ENCODE measurements around the gene ROR1.

DNA sequence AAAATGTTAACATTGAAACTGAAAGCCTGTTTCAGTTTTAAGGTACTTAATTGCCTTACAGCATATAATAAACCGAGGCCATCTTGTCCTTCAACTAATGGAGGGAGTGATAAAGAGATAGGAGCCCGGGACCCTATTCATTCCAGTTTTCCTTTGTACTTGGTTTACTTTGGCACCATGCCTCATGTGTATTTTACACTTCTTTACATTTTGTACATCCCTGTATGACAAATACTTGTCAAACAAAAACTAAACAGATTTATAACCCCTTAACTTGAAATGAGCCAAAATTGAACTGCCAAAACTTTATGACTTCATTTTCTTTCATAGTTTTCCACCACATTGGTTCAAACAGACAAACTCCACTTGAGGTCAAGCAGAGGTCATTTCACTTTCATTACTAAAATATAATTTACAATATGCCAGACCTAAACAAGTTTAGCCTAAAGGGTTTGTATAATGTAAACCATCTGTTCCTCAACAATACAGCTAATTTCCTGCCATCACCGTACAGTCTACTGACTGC is 398.7 kb downstream of the ROR1 start:
- TF ChIP-seq, protein P1, sequence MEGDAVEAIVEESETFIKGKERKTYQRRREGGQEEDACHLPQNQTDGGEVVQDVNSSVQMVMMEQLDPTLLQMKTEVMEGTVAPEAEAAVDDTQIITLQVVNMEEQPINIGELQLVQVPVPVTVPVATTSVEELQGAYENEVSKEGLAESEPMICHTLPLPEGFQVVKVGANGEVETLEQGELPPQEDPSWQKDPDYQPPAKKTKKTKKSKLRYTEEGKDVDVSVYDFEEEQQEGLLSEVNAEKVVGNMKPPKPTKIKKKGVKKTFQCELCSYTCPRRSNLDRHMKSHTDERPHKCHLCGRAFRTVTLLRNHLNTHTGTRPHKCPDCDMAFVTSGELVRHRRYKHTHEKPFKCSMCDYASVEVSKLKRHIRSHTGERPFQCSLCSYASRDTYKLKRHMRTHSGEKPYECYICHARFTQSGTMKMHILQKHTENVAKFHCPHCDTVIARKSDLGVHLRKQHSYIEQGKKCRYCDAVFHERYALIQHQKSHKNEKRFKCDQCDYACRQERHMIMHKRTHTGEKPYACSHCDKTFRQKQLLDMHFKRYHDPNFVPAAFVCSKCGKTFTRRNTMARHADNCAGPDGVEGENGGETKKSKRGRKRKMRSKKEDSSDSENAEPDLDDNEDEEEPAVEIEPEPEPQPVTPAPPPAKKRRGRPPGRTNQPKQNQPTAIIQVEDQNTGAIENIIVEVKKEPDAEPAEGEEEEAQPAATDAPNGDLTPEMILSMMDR (IDR thresholded peaks at IDR 0.05; ENCODE audit: low read depth, low read length): no peak
- TF ChIP-seq MYC (IDR thresholded peaks at IDR 0.05; ENCODE audit: low read depth, low read length): no peak
- TF ChIP-seq, protein P2, sequence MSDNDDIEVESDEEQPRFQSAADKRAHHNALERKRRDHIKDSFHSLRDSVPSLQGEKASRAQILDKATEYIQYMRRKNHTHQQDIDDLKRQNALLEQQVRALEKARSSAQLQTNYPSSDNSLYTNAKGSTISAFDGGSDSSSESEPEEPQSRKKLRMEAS (IDR thresholded peaks at IDR 0.05; ENCODE audit: low read depth, low read length): no peak
